NCI-H82 treated with DMSO at 0.1 percent for 48 hours (cell line): ENCODE results near the gene OBSCN.
"Not testable (repeated sequence)": the region's sequence is repeated elsewhere in the genome, so short reads cannot be mapped to it uniquely, and the experiment has no call there.

ENCODE experiments used
- DNase-seq: peaks from one replicate; lab custom pipeline; 2025; ENCODE audit not compliant: unreplicated experiment; lab: John Stamatoyannopoulos, UW

Gene OBSCN

GRCh38 chr1:228211531-228212414 lies 3.9 kb downstream of the OBSCN start:
- no peak for DNase-seq

- no peak for DNase-seq
These were observed 4.6 kb downstream of the OBSCN start for GRCh38 chr1:228212415-228212965.

DNA sequence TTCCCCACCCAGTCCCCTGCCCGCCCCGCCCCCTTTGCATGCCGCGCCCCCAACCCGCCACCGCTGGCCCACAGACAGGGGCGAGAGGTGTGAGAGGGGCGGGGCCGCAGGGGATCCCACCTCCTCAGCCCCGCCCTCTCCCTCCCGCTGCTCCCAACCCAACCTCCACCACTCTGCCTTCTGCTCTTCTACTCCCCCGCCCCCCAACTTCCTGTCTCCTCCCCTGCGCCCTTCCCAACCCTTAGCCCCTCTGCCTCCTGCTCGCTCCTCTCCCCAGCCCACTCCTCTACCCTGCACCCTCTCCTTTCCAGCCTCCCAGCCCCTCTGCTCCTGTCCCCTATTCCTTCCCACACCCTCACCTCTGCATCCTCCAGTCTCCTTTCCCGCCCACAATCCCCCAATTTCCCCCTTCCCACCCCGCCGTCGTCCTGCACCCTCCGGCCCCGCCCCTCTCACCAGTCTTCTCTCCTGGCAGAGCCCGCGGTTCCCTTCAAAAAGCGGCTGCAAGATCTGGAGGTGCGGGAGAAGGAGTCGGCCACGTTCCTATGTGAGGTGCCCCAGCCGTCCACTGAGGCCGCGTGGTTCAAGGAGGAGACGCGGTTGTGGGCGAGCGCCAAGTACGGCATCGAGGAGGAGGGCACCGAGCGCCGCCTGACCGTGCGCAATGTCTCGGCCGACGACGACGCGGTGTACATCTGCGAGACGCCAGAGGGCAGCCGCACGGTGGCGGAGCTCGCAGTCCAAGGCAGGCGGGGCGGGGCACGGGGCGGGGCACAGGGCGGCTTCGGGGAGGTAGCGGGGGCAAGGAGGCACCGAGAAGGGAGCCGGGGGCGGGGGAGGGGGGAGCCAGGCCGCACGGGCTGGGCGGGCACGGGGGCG lies 5.4 kb downstream of the OBSCN start:
- peak; percentile 76 for DNase-seq

DNA sequence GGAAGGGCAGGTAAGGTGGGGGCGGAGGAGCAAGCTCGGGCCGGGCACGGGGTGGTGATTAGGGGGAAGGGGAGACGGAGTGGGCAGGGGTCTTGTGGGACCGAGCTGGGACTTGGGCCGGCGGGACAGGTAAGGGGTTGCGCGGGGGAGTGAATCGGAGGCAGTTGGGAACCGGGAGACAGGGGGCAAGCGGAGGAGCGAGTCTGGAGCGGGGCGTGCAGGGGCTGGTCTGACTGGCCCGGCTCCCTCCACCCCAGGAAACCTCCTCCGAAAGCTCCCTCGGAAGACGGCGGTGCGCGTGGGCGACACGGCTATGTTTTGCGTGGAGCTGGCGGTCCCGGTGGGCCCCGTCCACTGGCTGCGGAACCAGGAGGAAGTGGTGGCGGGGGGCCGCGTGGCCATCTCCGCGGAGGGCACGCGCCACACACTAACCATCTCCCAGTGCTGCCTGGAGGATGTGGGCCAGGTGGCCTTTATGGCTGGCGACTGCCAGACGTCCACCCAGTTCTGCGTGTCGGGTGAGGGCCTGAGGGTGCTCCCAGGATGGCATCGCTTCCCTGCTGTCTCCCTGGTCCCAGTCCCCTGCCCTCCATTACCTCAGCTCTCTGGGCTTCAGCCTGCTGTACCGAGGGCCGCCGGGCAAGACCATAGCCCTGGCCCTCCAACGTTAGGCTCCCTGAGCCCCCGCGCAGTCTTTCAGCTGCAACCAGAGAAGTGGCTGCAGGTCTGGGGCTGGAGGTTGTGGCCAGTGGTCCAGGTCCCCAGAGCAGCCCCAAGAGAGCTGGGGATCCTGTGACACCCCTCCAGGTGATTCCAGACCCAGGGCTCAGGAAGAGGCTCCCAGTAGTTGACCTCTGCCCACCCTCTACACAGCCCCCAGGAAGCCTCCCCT lies 6.3 kb downstream of the OBSCN start:
- no peak for DNase-seq

DNA sequence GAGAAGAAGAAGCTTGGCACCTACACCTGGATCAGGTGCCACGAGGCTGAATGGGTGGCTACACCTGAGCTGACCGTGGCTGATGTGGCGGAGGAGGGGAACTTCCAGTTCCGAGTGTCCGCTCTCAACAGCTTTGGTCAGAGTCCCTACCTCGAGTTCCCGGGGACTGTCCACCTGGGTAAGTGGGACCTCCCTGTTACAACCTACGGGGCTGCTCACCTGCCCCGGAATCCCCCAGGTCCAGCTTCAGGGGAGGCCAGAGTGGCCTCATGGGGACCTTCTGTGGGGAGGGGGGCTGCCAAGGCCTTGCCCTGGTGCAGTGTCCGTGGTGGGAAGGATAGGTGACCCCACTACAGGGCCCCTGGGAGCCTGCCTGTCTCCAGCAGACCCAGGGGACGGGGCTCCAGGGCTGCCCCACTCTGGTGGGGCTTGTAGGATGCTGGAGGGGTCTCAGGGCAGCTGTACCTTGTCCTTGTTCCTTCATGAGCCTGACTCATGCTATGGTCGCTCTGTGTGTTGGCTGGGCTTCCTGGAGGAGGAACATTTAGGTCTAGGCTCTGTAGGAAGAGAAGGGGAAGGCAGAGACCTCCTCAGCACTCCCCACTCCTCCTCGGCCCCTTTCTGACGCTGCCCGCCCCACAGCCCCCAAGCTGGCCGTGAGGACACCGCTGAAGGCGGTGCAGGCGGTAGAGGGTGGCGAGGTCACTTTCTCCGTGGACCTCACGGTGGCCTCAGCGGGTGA lies 7.2 kb downstream of the OBSCN start:
- DNase-seq = no peak

- no peak for DNase-seq
These were observed 7.8 kb downstream of the OBSCN start for GRCh38 chr1:228215663-228216116.

DNA sequence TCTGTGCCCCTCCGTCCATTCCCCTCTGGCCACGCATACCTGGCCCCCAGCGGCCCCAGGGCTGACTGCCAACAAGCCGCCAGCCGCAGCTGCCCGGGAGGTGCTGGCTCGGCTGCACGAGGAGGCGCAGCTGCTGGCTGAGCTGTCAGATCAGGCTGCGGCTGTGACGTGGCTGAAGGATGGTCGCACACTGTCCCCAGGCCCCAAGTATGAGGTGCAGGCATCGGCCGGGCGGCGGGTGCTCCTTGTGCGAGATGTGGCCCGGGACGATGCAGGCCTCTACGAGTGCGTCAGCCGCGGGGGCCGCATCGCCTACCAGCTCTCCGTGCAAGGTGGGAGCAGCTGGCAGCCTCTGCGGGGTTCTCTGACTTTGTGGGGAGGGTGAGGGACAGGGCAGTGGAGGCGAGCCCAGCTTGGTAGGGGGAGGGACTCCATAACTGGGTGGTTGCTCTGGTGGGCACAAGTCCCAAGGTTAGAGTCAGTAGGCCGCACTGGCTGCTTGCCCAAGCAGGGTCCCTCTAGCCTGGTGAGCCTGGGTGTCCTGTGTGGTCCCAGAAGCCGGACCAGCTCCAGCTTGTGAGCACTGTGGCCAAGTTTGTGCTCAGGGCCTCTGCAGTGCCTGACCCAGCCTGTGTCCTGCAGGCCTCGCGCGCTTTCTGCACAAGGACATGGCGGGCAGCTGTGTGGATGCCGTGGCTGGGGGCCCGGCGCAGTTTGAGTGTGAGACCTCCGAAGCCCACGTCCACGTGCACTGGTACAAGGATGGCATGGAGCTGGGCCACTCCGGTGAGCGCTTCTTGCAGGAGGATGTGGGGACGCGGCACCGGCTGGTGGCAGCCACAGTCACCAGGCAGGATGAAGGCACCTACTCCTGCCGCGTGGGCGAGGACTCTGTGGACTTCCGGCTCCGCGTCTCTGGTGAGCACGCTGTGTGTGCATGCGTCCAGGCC lies 8.8 kb downstream of the OBSCN start:
- DNase-seq = no peak

GRCh38 chr1:228217551-228218344 lies 9.9 kb downstream of the OBSCN start:
- DNase-seq = no peak

GRCh38 chr1:228218513-228219244 lies 10.8 kb downstream of the OBSCN start:
- no peak for DNase-seq

- DNase-seq = no peak
These were observed 11.6 kb downstream of the OBSCN start for GRCh38 chr1:228219245-228219961.

DNA sequence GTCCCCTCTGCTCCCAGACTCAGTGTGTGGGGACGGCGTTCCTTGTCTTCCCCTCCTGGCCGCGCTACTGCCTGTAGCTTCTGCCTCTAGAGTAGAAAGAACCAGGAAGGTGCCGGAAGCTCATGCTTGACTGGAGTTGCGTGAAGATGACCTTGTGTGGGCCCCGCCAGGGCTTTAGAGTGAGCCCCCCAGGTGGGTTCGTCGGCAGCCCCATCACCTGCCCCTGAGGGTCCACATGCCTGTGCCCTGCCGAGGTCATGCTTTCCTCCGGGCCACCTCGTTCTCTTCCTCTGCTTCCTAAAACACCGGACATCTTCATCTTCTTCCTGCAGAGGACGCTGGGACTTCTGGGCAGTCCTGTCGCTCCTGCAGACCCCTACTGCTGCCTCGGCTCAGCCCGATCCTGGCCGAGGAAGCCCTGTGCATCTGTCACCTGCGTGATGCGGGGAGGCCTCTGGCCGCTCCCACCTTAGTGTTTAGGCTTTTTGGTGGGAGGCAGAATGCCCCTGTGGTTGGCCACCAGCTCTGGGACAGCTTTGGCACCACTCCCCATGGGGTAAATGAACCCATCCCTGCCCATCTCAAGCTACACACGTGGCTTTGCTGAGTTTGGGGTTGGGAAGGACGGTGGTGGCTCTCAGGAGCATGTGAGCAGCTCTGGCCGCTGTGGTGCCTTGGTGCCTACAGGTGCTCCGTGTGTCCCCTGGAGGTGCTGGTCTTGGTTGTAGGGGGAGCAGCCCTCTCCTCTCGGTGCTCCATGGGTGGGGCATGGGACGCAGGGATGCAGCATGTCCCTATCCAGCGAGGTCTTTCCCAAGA lies 12.3 kb downstream of the OBSCN start:
- no peak for DNase-seq

DNA sequence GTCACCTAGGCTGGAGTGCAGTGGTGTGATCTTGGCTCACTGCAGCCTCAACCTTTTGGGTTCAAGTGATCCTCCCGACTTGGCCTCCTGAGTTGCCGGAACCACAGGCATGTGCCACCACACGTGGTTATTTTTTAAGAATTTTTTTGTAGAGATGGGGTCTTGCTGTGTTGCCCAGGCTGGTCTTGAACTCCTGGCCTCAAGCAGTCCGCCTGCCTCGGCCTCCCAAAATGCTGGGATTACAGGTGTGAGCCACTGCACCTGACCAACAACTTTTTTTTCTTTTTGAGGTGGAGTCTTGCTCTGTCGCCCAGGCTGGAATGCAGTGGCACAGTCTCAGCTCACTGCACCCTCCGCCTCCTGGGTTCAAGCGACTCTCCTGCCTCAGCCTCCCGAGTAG lies 13.3 kb downstream of the OBSCN start:
- DNase-seq = not testable (repeated sequence)

GRCh38 chr1:228222548-228222947 lies 14.7 kb downstream of the OBSCN start:
- no peak for DNase-seq

GRCh38 chr1:228224198-228225164 lies 16.6 kb downstream of the OBSCN start:
- no peak for DNase-seq
